ENCODE results near the gene IMMP2L.

DNA sequence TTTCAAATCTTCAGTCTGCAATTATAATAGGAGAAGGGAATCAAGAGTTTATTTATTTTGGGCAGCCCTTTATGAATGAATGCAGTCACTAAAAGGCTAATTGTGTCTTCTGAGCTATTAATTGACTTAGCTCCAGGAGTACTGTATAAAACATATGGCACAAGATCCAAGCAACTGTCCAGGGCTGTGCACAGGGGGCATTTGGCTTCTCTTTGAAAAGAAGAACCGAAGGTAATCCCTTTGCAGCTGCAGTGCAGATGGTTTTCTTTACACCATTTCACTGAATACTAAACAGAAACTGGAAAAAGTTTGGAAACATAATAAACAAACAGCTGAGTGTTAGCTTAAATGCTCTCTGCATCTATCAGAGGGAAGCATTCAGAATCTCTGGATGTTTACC, 753.9 kb downstream of the IMMP2L start:
- TF ChIP-seq, protein P1, sequence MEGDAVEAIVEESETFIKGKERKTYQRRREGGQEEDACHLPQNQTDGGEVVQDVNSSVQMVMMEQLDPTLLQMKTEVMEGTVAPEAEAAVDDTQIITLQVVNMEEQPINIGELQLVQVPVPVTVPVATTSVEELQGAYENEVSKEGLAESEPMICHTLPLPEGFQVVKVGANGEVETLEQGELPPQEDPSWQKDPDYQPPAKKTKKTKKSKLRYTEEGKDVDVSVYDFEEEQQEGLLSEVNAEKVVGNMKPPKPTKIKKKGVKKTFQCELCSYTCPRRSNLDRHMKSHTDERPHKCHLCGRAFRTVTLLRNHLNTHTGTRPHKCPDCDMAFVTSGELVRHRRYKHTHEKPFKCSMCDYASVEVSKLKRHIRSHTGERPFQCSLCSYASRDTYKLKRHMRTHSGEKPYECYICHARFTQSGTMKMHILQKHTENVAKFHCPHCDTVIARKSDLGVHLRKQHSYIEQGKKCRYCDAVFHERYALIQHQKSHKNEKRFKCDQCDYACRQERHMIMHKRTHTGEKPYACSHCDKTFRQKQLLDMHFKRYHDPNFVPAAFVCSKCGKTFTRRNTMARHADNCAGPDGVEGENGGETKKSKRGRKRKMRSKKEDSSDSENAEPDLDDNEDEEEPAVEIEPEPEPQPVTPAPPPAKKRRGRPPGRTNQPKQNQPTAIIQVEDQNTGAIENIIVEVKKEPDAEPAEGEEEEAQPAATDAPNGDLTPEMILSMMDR (IDR thresholded peaks at IDR 0.05) = no peak
- TF ChIP-seq POLR2A (IDR thresholded peaks at IDR 0.05) (no peak), EP300 (IDR thresholded peaks at IDR 0.05) (no peak)
